Stimulated activated CD8-positive, alpha-beta memory T cell treated with anti-CD3 and anti-CD28 coated beads, Interleukin-15, amount 100 ng/mL, for 48 hours (primary cell): ENCODE measurements around the gene CNNM2.
"Not testable (repeated sequence)": the region's sequence is repeated elsewhere in the genome, so short reads cannot be mapped to it uniquely, and the experiment has no call there.

Source experiments
- DNase-seq, 2 donors: peaks; one replicate each; pipeline ENCODE4 v3.0.0-alpha.2; 2020; ENCODE audit warnings: low read depth in 2 of 2

The CNNM2 gene

DNA sequence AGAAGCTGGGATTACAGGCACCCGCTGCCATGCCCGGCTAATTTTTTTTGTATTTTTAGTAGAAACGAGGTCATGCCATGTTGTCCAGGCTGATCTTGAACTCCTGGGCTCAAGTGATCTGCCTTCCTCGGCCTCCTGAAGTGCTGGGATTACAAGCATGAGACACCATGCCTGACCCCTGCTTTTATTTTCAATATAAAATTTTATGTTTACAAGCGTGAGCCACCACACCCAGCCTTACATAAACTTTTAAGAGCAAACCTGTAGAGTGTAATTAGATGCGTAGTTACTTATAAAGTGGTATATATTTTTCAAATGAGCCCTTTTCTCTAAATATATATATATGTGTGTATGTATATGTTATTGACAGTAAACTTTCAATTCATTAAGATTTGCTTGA, 8.7 kb downstream of the CNNM2 start:
- DNase-seq: no peak

GRCh38 chr10:102927311-102928010, 9.4 kb downstream of the CNNM2 start:
- DNase-seq: no peak

- DNase-seq: not testable (repeated sequence)
Measured at GRCh38 chr10:102928442-102928841, 10.3 kb downstream of the CNNM2 start.

GRCh38 chr10:102930720-102931119, 12.6 kb downstream of the CNNM2 start:
- DNase-seq: no peak

GRCh38 chr10:102931643-102932042, 13.5 kb downstream of the CNNM2 start:
- DNase-seq: no peak

- no peak for DNase-seq
Measured at GRCh38 chr10:102935505-102935904, 17.4 kb downstream of the CNNM2 start.

- no peak for DNase-seq
Measured at GRCh38 chr10:102935939-102936605, 18.0 kb downstream of the CNNM2 start.

DNA sequence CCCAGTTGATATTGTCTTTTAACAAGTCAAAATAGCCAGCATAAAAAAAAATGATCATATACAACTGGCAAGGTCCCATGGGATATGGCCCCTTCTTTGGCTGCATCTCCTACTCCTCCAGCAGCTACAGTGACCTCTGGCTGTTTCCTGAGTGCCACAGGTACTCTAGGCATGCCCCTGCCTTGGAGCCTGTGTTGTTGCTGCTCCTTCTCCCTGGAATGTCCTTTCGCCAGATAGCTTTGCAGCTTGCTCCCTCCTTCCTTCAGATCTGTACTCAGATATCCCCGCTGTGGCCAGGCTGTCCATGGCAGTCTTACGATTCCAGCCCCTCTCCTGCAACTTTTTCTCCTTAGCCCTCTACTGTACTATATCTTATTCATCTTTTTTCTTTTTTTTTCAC, 23.3 kb downstream of the CNNM2 start:
- DNase-seq: no peak

GRCh38 chr10:102945449-102945848, 27.4 kb downstream of the CNNM2 start:
- DNase-seq: no peak

DNA sequence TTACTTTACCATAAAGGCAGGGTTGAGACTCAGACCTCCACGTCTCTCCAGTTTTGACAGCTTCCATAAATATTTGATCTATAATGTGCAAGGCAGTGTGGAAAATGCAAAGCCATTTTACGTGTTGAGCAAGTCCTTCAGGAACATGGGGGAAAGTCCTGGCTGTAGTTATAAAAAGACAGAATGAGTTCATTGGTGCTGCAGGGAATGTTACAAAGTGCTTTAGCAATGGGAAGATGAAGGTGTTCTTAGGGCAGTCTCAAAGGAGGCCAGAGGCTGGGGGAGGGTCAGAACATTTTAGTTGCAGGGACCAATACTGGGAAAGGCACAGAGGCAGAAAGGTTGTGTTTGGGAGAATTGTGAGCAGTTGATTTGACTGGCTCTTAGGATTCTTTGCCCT, 27.9 kb downstream of the CNNM2 start:
- DNase-seq: no peak

DNA sequence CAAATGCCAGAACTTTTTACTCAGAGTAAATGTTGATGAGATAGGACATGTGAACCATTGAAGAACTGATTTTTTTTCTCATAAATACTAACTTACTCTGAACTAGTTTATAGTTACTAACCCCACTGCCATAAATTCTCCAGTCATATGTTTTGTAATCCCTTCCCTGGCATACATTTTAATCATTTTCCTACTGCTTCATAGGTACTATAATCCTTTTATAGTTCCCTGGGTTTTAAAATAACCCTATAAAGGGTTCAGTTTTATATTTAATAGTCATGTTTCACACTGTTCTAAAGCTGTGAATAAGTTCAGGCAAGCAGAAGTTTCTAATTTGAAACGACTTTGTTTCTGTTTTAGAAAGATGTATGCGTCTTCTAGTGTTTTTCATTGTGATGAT, 28.9 kb downstream of the CNNM2 start:
- DNase-seq: no peak

DNA sequence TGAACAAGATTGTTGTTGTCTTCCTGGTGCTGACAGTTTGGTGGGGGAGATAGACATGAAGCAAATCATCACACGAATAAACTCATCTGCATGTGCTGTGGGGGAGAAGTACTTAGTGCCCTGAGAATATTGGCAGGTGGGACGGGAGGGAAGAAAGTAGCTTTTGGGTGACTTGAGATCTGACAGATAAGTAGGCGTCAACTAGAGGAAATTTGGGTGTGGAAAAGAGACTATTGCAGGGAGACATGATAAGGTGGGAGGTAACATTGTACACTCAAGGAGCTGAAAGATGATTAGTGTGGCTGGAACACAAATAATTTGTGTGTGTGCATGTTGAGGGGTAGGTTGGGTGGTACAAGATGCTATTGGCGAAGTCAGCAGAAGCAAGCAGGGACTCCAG, 30.1 kb downstream of the CNNM2 start:
- no peak for DNase-seq

- no peak for DNase-seq
Measured at GRCh38 chr10:102948786-102949185, 30.7 kb downstream of the CNNM2 start.

DNA sequence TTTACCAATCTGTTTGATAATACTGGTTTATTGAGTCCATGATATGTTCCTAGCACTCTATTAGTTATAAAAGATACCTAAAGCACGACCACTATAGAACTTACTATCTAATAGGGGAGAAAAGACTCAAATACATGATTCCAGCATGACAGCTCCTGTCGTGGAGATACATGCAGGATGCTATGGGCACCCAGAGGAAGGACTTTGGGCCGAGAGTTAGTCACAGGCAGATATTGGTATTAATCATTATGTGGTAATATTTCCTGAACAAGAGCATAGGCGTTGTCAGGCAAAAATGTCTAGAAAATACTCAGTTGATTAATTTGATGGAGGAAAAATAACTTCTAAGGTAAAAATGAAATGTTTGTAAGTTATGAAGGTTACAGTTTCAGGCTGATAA, 31.8 kb downstream of the CNNM2 start:
- no peak for DNase-seq

- DNase-seq: no peak
Measured at GRCh38 chr10:102951316-102951715, 33.2 kb downstream of the CNNM2 start.

DNA sequence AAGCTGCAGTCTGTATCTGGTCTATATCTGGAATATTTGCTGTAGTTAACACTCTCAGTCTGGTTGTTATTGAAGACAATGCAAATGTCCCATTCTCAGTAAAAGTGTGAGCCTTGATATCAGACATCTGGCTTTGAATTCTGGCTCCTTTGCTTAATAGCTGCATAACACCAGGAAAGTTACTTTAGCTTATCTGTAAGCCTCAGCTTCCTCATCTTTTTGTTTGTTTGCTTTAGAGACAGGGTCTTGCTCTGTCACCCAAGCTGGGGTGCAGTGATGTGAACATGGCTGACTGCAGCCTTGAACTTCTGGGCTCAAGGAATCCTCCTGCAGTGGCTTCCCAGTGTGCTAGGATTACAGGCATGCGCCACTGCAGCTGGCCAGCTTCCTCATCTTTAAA, 41.3 kb downstream of the CNNM2 start:
- no peak for DNase-seq

DNA sequence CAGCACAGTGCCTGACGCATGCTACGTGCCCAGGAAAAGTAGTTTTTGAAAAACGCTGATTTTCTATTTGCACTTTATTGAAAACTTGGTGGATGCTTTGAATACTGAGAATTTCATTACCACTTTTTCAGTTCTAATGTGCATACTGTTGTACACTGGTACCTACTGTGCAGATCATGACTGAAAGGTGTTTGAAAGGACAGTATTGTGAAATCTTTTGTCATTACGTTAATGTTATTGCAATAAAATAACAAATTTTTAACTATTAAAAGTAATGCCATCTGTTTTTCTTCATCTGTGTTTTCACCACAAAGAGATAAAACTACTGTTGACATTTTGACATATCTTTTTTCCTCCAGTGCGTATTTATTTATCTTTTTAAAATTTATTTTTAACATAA, 42.1 kb downstream of the CNNM2 start:
- no peak for DNase-seq

DNA sequence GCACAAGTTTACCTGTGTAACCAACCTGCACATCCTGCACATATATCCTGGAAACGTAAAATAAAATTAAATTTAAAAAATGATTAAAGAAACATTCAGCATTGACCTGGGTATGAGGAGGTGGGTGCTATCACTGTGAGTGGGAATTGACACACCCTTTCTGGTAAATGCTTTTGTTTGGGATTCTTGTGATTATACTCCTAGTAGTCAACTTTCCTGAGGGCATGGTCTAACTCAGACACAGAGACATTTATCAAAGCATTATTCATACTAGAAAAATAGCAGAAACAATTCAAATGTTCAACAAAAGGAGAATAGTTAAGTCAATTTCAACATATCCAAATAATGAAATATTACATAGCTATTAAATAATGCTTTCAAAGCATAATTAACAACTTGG, 44.2 kb downstream of the CNNM2 start:
- no peak for DNase-seq

DNA sequence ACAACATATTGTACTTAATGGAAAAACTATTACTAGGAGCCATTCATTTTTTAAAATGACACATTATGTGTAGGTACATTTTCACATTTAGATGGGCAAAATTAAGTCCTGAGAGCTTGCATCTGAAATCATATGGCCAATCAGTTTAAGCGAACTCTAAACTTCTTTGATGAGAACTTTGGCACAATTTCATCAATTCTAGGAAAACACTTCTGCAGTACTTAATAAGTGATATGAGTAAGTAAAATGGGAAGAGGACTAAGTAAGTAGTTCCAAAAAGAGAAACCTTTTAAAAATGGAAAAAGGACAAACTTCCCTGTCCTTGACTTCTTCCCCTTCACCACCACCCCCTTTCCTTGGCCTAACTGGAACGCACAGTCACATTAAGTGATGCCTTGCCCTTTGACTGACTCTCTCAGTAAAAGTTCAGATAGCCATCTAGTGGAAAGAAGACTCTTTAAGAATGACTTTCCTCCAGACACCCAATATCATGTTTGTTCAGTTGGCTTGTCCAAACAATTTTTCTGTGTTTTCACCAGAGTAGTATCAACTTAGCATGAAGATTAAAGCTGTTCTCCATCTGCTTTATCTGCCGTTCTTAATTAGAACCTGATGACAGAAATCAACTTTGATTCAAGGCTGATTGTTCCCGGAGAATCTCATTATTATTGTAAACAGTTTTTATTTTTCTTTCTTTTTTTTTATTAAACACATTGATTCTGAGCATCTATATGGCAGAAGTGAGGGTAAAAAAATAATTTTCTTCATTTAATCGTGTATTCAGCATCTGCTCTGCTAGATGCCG, 45.1 kb downstream of the CNNM2 start:
- no peak for DNase-seq

- DNase-seq: no peak
Measured at GRCh38 chr10:102963756-102964025, 45.6 kb downstream of the CNNM2 start.

GRCh38 chr10:102964064-102964463, 46.0 kb downstream of the CNNM2 start:
- not testable (repeated sequence) for DNase-seq

GRCh38 chr10:102964713-102965112, 46.6 kb downstream of the CNNM2 start:
- DNase-seq: no peak

- no peak for DNase-seq
Measured at GRCh38 chr10:102965311-102965851, 47.3 kb downstream of the CNNM2 start.
